Endothelial cell of umbilical vein (primary cell): ENCODE data around the gene METTL8.
"Not testable (repeated sequence)": the region's sequence is repeated elsewhere in the genome, so short reads cannot be mapped to it uniquely, and the experiment has no call there.

ENCODE experiments used
- GATA2 ChIP-seq: IDR thresholded peaks from 2 replicates; pipeline ENCODE4 v1.7.0; 2011; ENCODE audit warnings: low read depth, mild to moderate bottlenecking, moderate library complexity, mixed read lengths, low read length; ENCODE audit not compliant: insufficient read length, insufficient read depth
- POLR2A ChIP-seq: IDR thresholded peaks from 2 replicates; pipeline ENCODE4 v1.6.1; 2012; ENCODE audit warnings: low read depth, mild to moderate bottlenecking, control low read depth, low read length
- POLR2AphosphoS5 ChIP-seq: IDR thresholded peaks from 2 replicates; pipeline ENCODE4 v1.6.1; 2012; ENCODE audit warnings: low read depth, mild to moderate bottlenecking, control low read depth, low read length, moderate library complexity; ENCODE audit not compliant: insufficient read depth
- TF ChIP-seq, protein P1 (sequence below), 2 donors: IDR thresholded peaks; 1 replicate in 1 of 2; 2 replicates in 1 of 2; pipeline ENCODE4 v1.5.1; 2011; ENCODE audit warnings: low read length in 2 of 2, mild to moderate bottlenecking in 2 of 2, moderate library complexity in 2 of 2, control low read depth in 1 of 2, inconsistent platforms in 1 of 2, low read depth in 1 of 2; ENCODE audit not compliant: insufficient read depth in 1 of 2; ENCODE audit errors: extremely low read depth in 1 of 2
- TF ChIP-seq, protein P2 (sequence below): IDR thresholded peaks from 2 replicates; pipeline ENCODE4 v1.6.1; 2011; ENCODE audit not compliant: insufficient read depth, insufficient read length

DNA sequence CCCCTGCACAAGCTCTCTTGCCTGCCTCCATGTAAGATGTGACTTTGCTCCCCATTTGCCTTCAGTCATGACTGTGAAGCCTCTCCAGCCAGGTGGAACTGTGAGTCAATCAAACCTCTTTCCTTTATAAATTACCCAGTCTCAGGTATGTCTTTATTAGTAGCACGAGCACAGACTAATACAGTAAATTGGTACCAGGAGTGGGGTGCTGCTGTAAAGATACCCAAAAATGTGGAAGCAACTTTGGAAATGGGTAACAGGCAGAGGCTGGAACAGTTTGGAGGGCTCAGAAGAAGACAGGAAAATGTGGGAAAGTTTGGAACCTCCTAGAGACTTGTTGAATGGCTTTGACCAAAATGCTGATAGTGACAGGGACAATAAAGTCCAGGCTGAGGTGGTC is 122.2 kb downstream of the METTL8 start:
- not testable (repeated sequence) for TF ChIP-seq POLR2A, POLR2AphosphoS5, GATA2
- TF ChIP-seq, protein P1, sequence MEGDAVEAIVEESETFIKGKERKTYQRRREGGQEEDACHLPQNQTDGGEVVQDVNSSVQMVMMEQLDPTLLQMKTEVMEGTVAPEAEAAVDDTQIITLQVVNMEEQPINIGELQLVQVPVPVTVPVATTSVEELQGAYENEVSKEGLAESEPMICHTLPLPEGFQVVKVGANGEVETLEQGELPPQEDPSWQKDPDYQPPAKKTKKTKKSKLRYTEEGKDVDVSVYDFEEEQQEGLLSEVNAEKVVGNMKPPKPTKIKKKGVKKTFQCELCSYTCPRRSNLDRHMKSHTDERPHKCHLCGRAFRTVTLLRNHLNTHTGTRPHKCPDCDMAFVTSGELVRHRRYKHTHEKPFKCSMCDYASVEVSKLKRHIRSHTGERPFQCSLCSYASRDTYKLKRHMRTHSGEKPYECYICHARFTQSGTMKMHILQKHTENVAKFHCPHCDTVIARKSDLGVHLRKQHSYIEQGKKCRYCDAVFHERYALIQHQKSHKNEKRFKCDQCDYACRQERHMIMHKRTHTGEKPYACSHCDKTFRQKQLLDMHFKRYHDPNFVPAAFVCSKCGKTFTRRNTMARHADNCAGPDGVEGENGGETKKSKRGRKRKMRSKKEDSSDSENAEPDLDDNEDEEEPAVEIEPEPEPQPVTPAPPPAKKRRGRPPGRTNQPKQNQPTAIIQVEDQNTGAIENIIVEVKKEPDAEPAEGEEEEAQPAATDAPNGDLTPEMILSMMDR (IDR thresholded peaks at IDR 0.05; ENCODE audit: extremely low read depth in 1 of 2, insufficient read depth in 1 of 2, low read depth in 1 of 2, low read length in 2 of 2): not testable (repeated sequence)
- TF ChIP-seq, protein P2, sequence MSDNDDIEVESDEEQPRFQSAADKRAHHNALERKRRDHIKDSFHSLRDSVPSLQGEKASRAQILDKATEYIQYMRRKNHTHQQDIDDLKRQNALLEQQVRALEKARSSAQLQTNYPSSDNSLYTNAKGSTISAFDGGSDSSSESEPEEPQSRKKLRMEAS: not testable (repeated sequence)
